ENCODE results near the gene ACAA1.
"Not testable (repeated sequence)": the region's sequence is repeated elsewhere in the genome, so short reads cannot be mapped to it uniquely, and the experiment has no call there.

The ACAA1 gene

DNA sequence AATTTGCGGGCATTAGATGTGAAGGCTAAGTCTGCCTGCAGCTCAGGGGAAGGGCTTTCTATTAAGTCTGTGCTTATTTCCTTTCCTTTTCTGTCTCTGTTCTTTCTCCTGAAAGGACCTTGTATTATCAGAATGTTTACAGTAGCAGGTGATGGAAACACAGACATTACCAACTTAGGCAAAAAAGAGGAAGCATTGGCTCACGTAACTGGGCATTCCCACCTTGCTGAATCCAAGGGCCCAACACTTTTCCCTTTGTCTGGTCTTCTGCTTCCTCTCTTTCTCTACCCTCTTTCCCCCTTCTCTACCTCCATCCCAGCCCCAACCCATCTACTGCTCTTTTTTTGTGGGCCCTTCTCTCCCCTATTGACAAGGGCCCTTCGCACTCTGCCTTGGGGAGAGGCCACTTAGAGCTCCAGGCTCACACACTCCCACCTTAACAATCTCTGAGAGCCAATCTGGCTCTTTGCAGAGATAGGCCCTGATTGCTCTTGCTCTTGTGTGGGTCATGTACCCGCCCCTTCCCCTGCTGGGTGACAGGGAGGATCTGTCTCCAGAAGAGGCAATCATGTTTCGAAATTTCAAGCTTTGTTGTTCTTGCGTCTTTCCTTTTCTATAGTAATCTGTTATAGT lies 35.0 kb downstream of the ACAA1 start:
- no peak for DNase-seq (ENCODE audit: low spot score)

GRCh38 chr3:38100498-38100897 lies 36.4 kb downstream of the ACAA1 start:
- no peak for DNase-seq (ENCODE audit: low spot score)

DNA sequence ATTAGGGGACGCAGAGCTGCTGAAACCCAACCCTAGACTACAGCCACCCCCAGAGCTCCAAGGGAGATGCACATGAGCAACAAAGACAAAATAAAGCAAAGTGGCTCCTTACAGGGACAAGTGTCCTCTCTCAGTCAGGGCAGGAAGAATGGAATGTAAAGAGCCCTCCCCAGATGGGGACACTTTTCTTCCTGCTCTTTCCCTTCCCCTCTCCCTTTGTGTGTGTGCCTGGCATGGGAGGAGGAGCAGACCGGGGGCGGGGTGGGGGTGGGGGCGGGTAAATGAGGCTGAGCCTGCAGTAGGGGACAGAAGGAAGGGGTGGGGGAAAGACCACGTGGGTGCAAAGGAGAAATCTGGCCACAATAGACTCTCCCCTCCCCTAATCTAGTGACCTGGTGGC lies 37.4 kb downstream of the ACAA1 start:
- DNase-seq (ENCODE audit: low spot score): no peak

GRCh38 chr3:38098376-38098723 lies 38.6 kb downstream of the ACAA1 start:
- DNase-seq (ENCODE audit: low spot score): no peak

GRCh38 chr3:38097446-38098375 lies 39.2 kb downstream of the ACAA1 start:
- no peak for DNase-seq (ENCODE audit: low spot score)

- no peak for DNase-seq (ENCODE audit: low spot score)
Observed at GRCh38 chr3:38095669-38096483, 41.1 kb downstream of the ACAA1 start.

DNA sequence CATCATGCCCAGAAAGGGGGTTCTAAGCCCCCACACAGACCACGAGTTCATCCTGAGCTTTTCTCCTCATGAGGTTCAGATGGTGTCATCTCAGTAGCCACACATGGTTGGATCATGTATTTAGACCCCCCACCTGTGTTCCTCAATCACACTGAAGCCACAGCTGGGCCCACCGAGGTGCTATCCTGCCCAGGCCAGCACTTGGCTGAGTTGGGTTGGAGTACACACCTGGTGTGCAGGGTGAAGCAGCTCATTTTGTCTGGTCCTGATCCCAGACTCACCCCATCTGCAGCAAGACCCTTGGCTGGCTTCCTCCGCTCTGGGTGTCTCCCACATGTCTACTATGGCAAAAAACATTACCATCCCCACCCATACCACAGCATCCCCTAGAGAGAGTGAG lies 41.9 kb downstream of the ACAA1 start:
- no peak for DNase-seq (ENCODE audit: low spot score)

DNA sequence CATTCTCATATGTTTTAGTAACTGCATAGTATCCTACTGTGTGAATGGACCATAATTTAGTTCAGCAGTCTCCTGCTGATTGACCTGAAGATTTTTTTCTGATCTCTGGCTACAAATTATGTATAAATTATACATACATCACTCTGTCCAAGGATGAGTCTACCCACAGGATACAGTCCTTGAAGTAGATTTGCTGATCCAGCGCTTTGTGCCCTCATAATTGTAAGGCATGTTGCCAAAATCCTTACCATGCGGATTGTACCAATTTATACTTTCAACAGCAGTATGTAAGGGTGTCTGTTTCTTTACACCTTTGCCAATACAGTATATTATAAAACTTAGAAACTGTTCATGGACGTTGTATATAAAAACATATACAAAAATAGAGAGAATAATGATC lies 46.5 kb downstream of the ACAA1 start:
- no peak for DNase-seq (ENCODE audit: low spot score)

GRCh38 chr3:38089163-38089562 lies 47.8 kb downstream of the ACAA1 start:
- no peak for DNase-seq (ENCODE audit: low spot score)

DNA sequence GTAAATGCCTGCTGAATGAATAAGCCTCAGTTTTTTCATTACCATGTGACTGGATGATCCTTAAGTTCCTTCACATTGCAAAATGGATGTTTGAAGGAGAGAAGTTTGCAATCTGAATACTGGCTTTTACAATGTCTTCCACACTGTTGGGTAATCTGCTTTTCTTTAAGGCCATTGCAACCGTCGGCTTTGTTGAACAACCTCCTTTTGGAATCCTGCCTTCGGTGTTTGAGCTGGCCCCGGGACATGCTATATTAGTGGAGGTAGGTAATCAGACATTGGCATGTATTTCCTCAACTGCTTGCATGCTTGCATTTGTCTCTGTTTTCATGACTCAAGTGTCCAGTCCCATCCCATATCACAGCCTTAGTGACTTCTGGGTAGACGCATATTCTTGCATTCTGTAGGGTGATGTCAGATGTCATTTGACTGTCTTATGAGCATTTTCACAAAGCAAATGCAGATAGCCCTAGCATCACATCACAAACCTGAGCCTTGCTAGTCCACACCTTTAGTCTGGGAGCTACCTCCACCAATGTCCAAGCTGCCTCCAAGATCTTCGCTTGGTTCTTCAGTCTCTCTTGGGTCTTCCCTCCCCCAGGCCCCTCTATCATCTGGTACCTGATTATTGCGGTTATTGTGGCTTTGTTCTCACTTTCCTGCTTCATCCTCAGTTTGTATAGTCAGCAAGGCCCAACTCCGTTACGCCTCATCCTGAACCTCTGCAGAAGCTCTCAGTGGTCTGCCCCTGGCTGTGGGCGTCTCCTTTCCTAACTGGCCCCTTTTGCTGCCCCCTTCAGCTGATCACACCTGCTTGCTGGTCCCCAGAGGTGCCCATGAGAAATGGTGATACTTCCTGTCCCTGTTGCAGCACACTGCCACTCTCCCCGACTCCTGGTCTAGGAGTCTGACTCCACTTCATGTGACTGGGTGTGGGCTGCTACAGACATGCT lies 48.5 kb downstream of the ACAA1 start:
- DNase-seq (ENCODE audit: low spot score): no peak

- DNase-seq (ENCODE audit: low spot score): not testable (repeated sequence)
Observed at GRCh38 chr3:38087278-38087677, 49.6 kb downstream of the ACAA1 start.

DNA sequence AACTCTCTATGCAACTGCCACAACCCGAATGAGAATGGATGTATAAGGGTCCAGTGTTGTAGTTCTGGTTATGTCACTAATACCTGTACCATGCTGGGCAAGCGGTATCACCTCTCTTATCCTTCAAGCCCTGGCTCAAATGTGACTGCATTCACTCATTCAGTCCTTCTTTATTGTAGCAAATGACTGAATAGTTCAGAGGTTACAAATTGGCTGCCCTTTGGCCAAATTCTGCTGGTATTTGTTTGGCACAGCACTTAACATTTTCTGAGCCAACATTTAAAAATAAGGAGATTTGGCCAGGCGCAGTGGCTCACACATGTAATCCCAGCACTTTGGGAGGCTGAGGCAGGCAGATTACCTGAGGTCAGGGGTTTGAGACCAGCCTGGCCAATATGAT lies 50.4 kb downstream of the ACAA1 start:
- DNase-seq (ENCODE audit: low spot score): no peak

DNA sequence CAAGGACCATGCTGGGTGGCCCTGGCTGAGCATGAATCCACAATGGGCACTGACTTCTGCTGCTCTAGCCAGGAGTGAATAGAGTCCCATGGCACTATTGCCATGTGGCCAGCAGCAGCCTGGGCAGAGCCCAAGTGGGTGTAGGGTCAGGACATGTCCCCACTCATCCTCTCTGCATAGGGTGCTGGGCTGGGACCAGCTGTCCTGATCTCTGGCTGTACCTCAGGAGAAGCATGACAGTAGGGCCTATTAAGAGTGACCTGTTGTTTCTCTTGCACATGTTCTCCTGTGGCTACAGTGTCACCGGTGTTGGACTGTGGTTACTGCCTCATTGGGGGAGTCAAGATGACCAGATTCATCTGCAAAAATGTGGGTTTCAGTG lies 51.0 kb downstream of the ACAA1 start:
- no peak for DNase-seq (ENCODE audit: low spot score)

GRCh38 chr3:38085311-38085942 lies 51.5 kb downstream of the ACAA1 start:
- no peak for DNase-seq (ENCODE audit: low spot score)

GRCh38 chr3:38084334-38085310 lies 52.3 kb downstream of the ACAA1 start:
- DNase-seq (ENCODE audit: low spot score): peak; percentile 79

DNA sequence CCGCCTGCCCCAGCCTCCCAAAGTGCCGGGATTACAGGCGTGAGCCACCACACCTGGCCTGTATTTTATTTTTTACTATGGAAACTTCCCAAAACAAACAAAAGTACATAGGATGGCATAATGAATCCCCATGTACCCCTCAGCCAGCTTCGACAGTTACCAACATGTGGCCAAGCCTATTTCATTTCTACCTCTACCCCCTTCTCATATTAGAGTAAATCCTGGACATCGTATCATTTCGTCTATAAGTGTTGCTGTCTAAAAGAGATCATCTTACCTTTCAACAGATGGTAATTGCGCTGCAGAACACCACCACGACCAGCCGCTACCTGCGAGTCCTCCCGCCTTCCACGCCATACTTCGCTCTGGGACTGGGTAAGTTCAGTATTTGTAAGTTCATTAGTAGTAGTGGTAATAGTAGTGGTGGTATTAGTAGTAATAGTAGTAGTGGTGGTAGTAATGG lies 53.0 kb downstream of the ACAA1 start:
- DNase-seq (ENCODE audit: low spot score): no peak

GRCh38 chr3:38083254-38083653 lies 53.7 kb downstream of the ACAA1 start:
- not testable (repeated sequence) for DNase-seq (ENCODE audit: low spot score)

GRCh38 chr3:38082296-38082695 lies 54.6 kb downstream of the ACAA1 start:
- DNase-seq (ENCODE audit: low spot score): not testable (repeated sequence)

GRCh38 chr3:38077073-38077472 lies 59.9 kb downstream of the ACAA1 start:
- DNase-seq (ENCODE audit: low spot score): not testable (repeated sequence)

Data from AG20443 (cell line).